ENCODE measurements around the gene NFATC2IP. TPM values are rescaled to one million over a fixed set of nuclear protein-coding genes. Genes with fewer than 3 reads are reported as not detected.

NFATC2IP gene
- total and polyA plus RNA-seq, 2 of the 13 experiments (the other 11 are each of a cell fraction or from before 2014, with no cell fraction given): 32.1 to 48.5 TPM

DNA sequence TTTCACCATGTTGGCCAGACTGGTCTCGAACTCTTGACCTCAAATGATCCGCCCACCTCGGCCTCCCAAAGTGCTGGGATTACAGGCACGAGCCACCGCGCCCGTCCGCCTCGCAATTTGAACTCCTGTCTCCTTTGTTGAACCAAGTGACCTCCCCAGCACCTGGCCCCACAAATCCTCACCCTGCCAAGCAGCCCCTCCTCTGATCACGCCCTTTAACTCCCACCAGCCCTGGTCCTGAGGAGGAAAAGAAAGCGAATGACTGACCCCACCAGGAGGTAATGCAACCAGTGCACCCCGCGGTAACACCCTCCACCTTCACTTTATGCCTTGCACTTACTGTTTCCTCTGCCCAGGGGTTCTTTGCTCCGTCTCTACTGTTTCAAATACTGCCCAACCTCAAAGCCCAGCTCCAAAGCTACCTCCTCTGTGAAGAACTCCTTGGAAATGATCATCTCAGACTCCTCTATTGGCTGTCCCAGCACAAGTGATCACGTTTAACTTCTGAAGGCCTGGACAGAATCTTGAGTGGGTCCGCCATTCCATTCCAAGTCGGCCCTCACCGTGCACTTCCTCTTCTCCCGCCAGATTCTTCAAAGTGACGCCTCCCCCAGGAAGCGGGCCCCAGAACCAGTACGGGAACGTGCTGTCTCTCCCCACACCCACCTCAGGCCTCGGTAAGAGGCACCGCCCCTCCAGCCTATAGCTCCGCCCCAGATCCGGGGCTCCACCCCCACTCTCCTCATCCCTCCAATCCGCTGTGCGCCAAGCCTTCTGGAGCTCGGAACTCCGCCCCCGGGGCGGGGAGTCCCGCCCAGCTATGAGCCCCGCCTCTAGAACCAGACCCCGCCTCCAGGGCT, 14.6 kb upstream of the NFATC2IP start (continued):
- TF ChIP-seq, protein P1, sequence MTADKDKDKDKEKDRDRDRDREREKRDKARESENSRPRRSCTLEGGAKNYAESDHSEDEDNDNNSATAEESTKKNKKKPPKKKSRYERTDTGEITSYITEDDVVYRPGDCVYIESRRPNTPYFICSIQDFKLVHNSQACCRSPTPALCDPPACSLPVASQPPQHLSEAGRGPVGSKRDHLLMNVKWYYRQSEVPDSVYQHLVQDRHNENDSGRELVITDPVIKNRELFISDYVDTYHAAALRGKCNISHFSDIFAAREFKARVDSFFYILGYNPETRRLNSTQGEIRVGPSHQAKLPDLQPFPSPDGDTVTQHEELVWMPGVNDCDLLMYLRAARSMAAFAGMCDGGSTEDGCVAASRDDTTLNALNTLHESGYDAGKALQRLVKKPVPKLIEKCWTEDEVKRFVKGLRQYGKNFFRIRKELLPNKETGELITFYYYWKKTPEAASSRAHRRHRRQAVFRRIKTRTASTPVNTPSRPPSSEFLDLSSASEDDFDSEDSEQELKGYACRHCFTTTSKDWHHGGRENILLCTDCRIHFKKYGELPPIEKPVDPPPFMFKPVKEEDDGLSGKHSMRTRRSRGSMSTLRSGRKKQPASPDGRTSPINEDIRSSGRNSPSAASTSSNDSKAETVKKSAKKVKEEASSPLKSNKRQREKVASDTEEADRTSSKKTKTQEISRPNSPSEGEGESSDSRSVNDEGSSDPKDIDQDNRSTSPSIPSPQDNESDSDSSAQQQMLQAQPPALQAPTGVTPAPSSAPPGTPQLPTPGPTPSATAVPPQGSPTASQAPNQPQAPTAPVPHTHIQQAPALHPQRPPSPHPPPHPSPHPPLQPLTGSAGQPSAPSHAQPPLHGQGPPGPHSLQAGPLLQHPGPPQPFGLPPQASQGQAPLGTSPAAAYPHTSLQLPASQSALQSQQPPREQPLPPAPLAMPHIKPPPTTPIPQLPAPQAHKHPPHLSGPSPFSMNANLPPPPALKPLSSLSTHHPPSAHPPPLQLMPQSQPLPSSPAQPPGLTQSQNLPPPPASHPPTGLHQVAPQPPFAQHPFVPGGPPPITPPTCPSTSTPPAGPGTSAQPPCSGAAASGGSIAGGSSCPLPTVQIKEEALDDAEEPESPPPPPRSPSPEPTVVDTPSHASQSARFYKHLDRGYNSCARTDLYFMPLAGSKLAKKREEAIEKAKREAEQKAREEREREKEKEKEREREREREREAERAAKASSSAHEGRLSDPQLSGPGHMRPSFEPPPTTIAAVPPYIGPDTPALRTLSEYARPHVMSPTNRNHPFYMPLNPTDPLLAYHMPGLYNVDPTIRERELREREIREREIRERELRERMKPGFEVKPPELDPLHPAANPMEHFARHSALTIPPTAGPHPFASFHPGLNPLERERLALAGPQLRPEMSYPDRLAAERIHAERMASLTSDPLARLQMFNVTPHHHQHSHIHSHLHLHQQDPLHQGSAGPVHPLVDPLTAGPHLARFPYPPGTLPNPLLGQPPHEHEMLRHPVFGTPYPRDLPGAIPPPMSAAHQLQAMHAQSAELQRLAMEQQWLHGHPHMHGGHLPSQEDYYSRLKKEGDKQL (CRISPR knock-in tag; IDR thresholded peaks at IDR 0.05; ENCODE audit: low read depth): no peak
- TF ChIP-seq XRCC5 (optimal IDR thresholded peaks at IDR 0.05; ENCODE audit: low read length): peak; percentile 72
- TF ChIP-seq, protein P2, sequence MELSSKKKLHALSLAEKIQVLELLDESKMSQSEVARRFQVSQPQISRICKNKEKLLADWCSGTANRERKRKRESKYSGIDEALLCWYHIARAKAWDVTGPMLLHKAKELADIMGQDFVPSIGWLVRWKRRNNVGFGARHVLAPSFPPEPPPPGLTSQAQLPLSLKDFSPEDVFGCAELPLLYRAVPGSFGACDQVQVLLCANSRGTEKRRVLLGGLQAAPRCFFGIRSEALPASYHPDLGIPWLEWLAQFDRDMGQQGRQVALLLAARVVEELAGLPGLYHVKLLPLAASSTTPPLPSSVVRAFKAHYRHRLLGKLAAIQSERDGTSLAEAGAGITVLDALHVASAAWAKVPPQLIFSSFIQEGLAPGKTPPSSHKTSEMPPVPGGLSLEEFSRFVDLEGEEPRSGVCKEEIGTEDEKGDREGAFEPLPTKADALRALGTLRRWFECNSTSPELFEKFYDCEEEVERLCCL (CRISPR knock-in tag; IDR thresholded peaks at IDR 0.05; ENCODE audit: borderline replicate concordance): peak; percentile 75; the same call in 1 of the 2 replicates
- TF ChIP-seq NFKB2 (CRISPR knock-in tag; IDR thresholded peaks at IDR 0.05; ENCODE audit: borderline replicate concordance): no peak
- TF ChIP-seq, protein P3, sequence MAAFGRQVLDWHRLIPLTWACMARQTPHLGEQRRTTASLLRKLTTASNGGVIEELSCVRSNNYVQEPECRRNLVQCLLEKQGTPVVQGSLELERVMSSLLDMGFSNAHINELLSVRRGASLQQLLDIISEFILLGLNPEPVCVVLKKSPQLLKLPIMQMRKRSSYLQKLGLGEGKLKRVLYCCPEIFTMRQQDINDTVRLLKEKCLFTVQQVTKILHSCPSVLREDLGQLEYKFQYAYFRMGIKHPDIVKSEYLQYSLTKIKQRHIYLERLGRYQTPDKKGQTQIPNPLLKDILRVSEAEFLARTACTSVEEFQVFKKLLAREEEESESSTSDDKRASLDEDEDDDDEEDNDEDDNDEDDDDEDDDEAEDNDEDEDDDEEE (CRISPR knock-in tag; IDR thresholded peaks at IDR 0.05): 0 out of 2 replicates have a peak, but pooled peaks have one; percentile 7
- TF ChIP-seq CREM (IDR thresholded peaks at IDR 0.05): no peak
- TF ChIP-seq CREM (CRISPR knock-in tag; IDR thresholded peaks at IDR 0.05): no peak
- TF ChIP-seq, protein P4, sequence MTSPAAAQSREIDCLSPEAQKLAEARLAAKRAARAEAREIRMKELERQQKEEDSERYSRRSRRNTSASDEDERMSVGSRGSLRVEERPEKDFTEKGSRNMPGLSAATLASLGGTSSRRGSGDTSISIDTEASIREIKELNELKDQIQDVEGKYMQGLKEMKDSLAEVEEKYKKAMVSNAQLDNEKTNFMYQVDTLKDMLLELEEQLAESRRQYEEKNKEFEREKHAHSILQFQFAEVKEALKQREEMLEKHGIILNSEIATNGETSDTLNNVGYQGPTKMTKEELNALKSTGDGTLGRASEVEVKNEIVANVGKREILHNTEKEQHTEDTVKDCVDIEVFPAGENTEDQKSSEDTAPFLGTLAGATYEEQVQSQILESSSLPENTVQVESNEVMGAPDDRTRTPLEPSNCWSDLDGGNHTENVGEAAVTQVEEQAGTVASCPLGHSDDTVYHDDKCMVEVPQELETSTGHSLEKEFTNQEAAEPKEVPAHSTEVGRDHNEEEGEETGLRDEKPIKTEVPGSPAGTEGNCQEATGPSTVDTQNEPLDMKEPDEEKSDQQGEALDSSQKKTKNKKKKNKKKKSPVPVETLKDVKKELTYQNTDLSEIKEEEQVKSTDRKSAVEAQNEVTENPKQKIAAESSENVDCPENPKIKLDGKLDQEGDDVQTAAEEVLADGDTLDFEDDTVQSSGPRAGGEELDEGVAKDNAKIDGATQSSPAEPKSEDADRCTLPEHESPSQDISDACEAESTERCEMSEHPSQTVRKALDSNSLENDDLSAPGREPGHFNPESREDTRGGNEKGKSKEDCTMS (CRISPR knock-in tag; conservative IDR thresholded peaks at IDR 0.05): no peak
- TF ChIP-seq ZSCAN12 (CRISPR knock-in tag; IDR thresholded peaks at IDR 0.05): no peak
- TF ChIP-seq, protein P5, sequence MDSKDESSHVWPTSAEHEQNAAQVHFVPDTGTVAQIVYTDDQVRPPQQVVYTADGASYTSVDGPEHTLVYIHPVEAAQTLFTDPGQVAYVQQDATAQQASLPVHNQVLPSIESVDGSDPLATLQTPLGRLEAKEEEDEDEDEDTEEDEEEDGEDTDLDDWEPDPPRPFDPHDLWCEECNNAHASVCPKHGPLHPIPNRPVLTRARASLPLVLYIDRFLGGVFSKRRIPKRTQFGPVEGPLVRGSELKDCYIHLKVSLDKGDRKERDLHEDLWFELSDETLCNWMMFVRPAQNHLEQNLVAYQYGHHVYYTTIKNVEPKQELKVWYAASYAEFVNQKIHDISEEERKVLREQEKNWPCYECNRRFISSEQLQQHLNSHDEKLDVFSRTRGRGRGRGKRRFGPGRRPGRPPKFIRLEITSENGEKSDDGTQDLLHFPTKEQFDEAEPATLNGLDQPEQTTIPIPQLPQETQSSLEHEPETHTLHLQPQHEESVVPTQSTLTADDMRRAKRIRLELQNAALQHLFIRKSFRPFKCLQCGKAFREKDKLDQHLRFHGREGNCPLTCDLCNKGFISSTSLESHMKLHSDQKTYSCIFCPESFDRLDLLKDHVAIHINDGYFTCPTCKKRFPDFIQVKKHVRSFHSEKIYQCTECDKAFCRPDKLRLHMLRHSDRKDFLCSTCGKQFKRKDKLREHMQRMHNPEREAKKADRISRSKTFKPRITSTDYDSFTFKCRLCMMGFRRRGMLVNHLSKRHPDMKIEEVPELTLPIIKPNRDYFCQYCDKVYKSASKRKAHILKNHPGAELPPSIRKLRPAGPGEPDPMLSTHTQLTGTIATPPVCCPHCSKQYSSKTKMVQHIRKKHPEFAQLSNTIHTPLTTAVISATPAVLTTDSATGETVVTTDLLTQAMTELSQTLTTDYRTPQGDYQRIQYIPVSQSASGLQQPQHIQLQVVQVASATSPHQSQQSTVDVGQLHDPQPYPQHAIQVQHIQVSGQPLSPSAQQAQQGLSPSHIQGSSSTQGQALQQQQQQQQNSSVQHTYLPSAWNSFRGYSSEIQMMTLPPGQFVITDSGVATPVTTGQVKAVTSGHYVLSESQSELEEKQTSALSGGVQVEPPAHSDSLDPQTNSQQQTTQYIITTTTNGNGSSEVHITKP (CRISPR knock-in tag; IDR thresholded peaks at IDR 0.05; ENCODE audit: low read depth): no peak
- TF ChIP-seq, protein P6, sequence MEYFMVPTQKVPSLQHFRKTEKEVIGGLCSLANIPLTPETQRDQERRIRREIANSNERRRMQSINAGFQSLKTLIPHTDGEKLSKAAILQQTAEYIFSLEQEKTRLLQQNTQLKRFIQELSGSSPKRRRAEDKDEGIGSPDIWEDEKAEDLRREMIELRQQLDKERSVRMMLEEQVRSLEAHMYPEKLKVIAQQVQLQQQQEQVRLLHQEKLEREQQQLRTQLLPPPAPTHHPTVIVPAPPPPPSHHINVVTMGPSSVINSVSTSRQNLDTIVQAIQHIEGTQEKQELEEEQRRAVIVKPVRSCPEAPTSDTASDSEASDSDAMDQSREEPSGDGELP (IDR thresholded peaks at IDR 0.05; ENCODE audit: borderline replicate concordance, low read depth): no peak
- TF ChIP-seq ARNT (IDR thresholded peaks at IDR 0.05): no peak
- TF ChIP-seq POLR2AphosphoS5 (IDR thresholded peaks at IDR 0.05; ENCODE audit: low read depth, low read length): peak; percentile 46

Data from HepG2 (cell line).